PC-3 (cell line): ENCODE measurements around the gene C19orf81. TPM values are rescaled to one million over a fixed set of nuclear protein-coding genes. Genes with fewer than 3 reads are reported as not detected.
A peak's percentile ranks its signal among the peaks of the same experiment; 100 is the strongest.

Experiments
- ATAC-seq: fragments of 200-7000 bp; cut with Tn5 transposase; 2 replicates; pipeline ENCODE4 v1.9.1; 2020; ENCODE audit warnings: mild to moderate bottlenecking, moderate library complexity
- BruUV-seq: library from RNA; stranded (reverse); fragments of 400-500 nt; replicated peaks from 2 replicates; lab custom pipeline; 2021; lab: Mats Ljungman, UMichigan
- CTCF ChIA-PET: fragments of 300-600 bp; sonication (Branson Sonifier 250); formaldehyde crosslinking; loops from one replicate; lab custom pipeline; 2022; ENCODE audit warnings: antibody characterized with exemption; lab: Charles Lee
- POLR2A ChIA-PET: fragments of 300-600 bp; sonication (Branson Sonifier 250); formaldehyde crosslinking; loops from one replicate; lab custom pipeline; 2022; ENCODE audit warnings: antibody characterized with exemption; ENCODE audit not compliant: unreplicated experiment; lab: Charles Lee
- DNase-seq: peaks from one replicate; pipeline ENCODE4 v3.0.0-alpha.2; 2015
- H2AFZ ChIP-seq: fragments of 300-600 bp; sonication (generic); 2 replicates; pipeline ENCODE4 v1.6.0; 2016; ENCODE audit warnings: antibody characterized with exemption, low read length
- H3F3A ChIP-seq: fragments of 300-600 bp; sonication (generic); one replicate; pipeline ENCODE4 v1.6.0; 2017; ENCODE audit warnings: antibody characterized with exemption, low read length, control low read depth, mild to moderate bottlenecking; ENCODE audit not compliant: unreplicated experiment
- H3K27ac ChIP-seq: fragments of 300-600 bp; sonication (generic); 2 replicates; pipeline ENCODE4 v1.5.1; 2016; ENCODE audit warnings: mild to moderate bottlenecking, low read length
- H3K27me3 ChIP-seq: fragments of 300-600 bp; sonication (generic); 2 replicates; pipeline ENCODE4 v1.6.1; 2016; ENCODE audit warnings: low read length, mixed read lengths
- H3K36me3 ChIP-seq: fragments of 300-600 bp; sonication (generic); 2 replicates; pipeline ENCODE4 v1.6.1; 2016; ENCODE audit warnings: low read depth, mixed run types, low read length, mixed read lengths
- H3K4me1 ChIP-seq: fragments of 300-600 bp; sonication (generic); 2 replicates; pipeline ENCODE4 v1.5.1; 2016; ENCODE audit warnings: low read length; ENCODE audit not compliant: insufficient read depth
- H3K4me2 ChIP-seq: fragments of 300-600 bp; sonication (generic); 2 replicates; pipeline ENCODE4 v1.6.0; 2016; ENCODE audit warnings: low read length
- H3K4me3 ChIP-seq: fragments of 300-600 bp; sonication (generic); 2 replicates; pipeline ENCODE4 v1.5.1; 2016; ENCODE audit warnings: mild to moderate bottlenecking, low read length, mixed read lengths
- H3K79me2 ChIP-seq: fragments of 300-600 bp; sonication (generic); 2 replicates; pipeline ENCODE4 v1.6.1; 2017; ENCODE audit warnings: low read length, mixed read lengths
- H3K9ac ChIP-seq: fragments of 300-600 bp; sonication (generic); 2 replicates; pipeline ENCODE4 v1.6.0; 2016; ENCODE audit warnings: mild to moderate bottlenecking, low read length
- H3K9me2 ChIP-seq: fragments of 300-600 bp; sonication (generic); replicated peaks from 2 replicates; pipeline ENCODE4 v1.6.1; 2016; ENCODE audit warnings: mixed run types, low read length, mixed read lengths
- H3K9me3 ChIP-seq: fragments of 300-600 bp; sonication (generic); 2 replicates; pipeline ENCODE4 v1.6.1; 2016; ENCODE audit warnings: low read length, mixed read lengths
- H4K20me1 ChIP-seq: fragments of 300-600 bp; sonication (generic); 2 replicates; pipeline ENCODE4 v1.6.1; 2016; ENCODE audit warnings: low read length, mixed read lengths
- EZH2 ChIP-seq: fragments of 300-600 bp; sonication (generic); IDR thresholded peaks from one replicate; pipeline ENCODE4 v1.6.1; 2017; ENCODE audit warnings: antibody characterized with exemption, mild to moderate bottlenecking, low read length; ENCODE audit not compliant: unreplicated experiment
- EZH2phosphoT487 ChIP-seq: fragments of 300-600 bp; sonication (generic); IDR thresholded peaks from 2 replicates; pipeline ENCODE4 v1.6.1; 2018; ENCODE audit warnings: mild to moderate bottlenecking, antibody characterized with exemption, low read length, borderline replicate concordance
- intact Hi-C: fragments of 100-400 bp; cut with micrococcal nuclease; formaldehyde crosslinking; loops from 2 replicates; pipeline ENCODE4 v1.9.0; 2023
- total RNA-seq: library from RNA; depleted of rRNA; stranded (reverse); fragments of >200 nt; gene quantifications from 2 replicates; pipeline ENCODE4 v1.2.3, GENCODE V29; 2014
- TF ChIP-seq, protein P1 (sequence below): fragments of 300-600 bp; sonication (generic); conservative IDR thresholded peaks from 2 replicates; pipeline ENCODE4 v1.5.1; 2017; ENCODE audit warnings: antibody characterized with exemption, low read depth, mild to moderate bottlenecking, low read length

The C19orf81 gene
- total RNA-seq, 1 experiment from 2014 or later: 5.7 TPM

DNA sequence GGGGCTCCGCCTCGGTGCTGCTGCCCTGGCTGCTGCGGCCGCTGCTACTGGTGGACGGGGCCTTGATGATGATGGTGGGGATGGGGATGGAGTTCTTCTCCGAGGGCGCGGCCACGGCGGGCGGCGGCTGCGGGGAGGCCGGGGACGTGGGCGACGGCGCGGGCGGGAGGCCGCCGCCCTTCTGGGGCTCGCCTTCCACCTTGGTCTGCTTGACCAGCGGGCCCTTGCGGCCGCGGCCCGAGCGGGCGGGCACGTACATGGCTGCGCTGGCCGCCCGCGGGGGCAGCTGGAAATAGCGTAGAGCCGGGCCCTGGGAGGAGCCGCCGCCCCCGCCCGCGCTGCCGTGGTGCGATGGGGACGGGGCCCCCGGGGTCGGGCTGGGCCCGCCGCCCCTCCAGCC, 19.2 kb downstream of the C19orf81 start:
- DNase-seq (no peak), ATAC-seq (no peak)
- Histone ChIP-seq H2AFZ (no peak overlapping the region), H3K79me2 (no peaks in the 10 kb centered on the region), H3K4me1 (no peaks in the 10 kb centered on the region), H3K36me3 (no peaks in the 10 kb centered on the region), H3K4me2 (no peak overlapping the region), H3K27me3 (peaks cover 58% of the 10 kb centered on the region), H3K27ac (no peak overlapping the region), H3K4me3 (no peak overlapping the region), H3F3A (no peaks in the 10 kb centered on the region), H4K20me1 (no peaks in the 10 kb centered on the region), H3K9me2 (no peaks in the 10 kb centered on the region), H3K9ac (no peak overlapping the region), H3K9me3 (no peaks in the 10 kb centered on the region)
- intact Hi-C loops: no loop called here
- no TSS peak for BruUV-seq
- TF ChIP-seq, protein P1, sequence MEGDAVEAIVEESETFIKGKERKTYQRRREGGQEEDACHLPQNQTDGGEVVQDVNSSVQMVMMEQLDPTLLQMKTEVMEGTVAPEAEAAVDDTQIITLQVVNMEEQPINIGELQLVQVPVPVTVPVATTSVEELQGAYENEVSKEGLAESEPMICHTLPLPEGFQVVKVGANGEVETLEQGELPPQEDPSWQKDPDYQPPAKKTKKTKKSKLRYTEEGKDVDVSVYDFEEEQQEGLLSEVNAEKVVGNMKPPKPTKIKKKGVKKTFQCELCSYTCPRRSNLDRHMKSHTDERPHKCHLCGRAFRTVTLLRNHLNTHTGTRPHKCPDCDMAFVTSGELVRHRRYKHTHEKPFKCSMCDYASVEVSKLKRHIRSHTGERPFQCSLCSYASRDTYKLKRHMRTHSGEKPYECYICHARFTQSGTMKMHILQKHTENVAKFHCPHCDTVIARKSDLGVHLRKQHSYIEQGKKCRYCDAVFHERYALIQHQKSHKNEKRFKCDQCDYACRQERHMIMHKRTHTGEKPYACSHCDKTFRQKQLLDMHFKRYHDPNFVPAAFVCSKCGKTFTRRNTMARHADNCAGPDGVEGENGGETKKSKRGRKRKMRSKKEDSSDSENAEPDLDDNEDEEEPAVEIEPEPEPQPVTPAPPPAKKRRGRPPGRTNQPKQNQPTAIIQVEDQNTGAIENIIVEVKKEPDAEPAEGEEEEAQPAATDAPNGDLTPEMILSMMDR: no peak
- TF ChIP-seq EZH2: no peak
- no peak for TF ChIP-seq EZH2phosphoT487
- ChIA-PET POLR2A (no interaction called here), CTCF (no interaction called here)

DNA sequence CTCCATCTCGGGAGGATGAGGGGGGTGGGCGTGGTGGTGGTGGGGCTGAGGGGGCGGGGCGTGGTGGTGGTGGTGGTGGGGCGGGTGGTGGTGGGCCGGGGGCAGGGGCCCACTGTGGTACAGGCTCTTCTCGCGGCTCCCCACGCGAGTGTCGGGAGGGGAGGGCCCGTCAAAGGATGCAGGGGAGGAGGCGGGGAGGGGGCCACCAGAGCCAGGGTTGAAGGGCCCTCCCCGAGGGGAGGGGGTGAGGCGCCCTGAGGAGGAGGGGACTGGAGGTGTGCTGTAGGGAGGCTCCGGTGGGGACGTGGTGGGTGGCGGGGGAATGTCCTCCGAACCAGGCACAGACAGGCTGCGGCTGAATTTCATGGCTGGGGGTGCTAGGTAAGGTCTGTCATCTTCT, 19.6 kb downstream of the C19orf81 start:
- intact Hi-C loops: loop anchor here (1.0 kb wide), 1 partner anchor 114 kb away; no protein-coding TSS in a partner anchor
- Histone ChIP-seq H3K4me1 (no peaks in the 10 kb centered on the region), H3K9me3 (no peaks in the 10 kb centered on the region), H3K27me3 (peaks cover 59% of the 10 kb centered on the region), H3K79me2 (no peaks in the 10 kb centered on the region), H4K20me1 (no peaks in the 10 kb centered on the region), H3K9ac (no peak overlapping the region), H2AFZ (no peak overlapping the region), H3K36me3 (no peaks in the 10 kb centered on the region), H3F3A (no peaks in the 10 kb centered on the region), H3K27ac (no peak overlapping the region), H3K4me2 (no peak overlapping the region), H3K4me3 (no peak overlapping the region), H3K9me2 (no peaks in the 10 kb centered on the region)
- CTCF ChIA-PET: interaction anchor here (0.6 to 1.2 kb wide), 2 partner anchors 30 to 35 kb away, joined by 3 read pairs; no protein-coding TSS in a partner anchor
- DNase-seq (no peak), ATAC-seq (no peak)
- TF ChIP-seq, protein P1: no peak
- no peak for TF ChIP-seq EZH2phosphoT487
- TF ChIP-seq EZH2: no peak
- POLR2A ChIA-PET: no interaction called here
- no TSS peak for BruUV-seq

- no peak overlapping the region for H3K27ac ChIP-seq
- H3K36me3 ChIP-seq: no peaks in the 10 kb centered on the region
- H3K4me2 ChIP-seq: no peak overlapping the region
- H2AFZ ChIP-seq: no peak overlapping the region
- TF ChIP-seq EZH2phosphoT487 (no peak), EZH2 (peak; percentile 79)
- TF ChIP-seq, protein P1: peak; percentile 97
- H3K9ac ChIP-seq: no peak overlapping the region
- CTCF ChIA-PET: interaction anchor here (0.6 to 1.2 kb wide), 2 partner anchors 29 to 34 kb away, joined by 3 read pairs; no protein-coding TSS in a partner anchor
- peak; percentile 58 for ATAC-seq
- H3K27me3 ChIP-seq: peaks cover 59% of the 10 kb centered on the region
- H3K79me2 ChIP-seq: no peaks in the 10 kb centered on the region
- no peaks in the 10 kb centered on the region for H3K4me1 ChIP-seq
- no peaks in the 10 kb centered on the region for H3F3A ChIP-seq
- no peaks in the 10 kb centered on the region for H3K9me2 ChIP-seq
- H3K9me3 ChIP-seq: no peaks in the 10 kb centered on the region
- DNase-seq: peak; percentile 64
- no peaks in the 10 kb centered on the region for H4K20me1 ChIP-seq
- POLR2A ChIA-PET: no interaction called here
- H3K4me3 ChIP-seq: no peak overlapping the region
- BruUV-seq: no TSS peak
- intact Hi-C loops: loop anchor here (1.0 kb wide), 1 partner anchor 114 kb away; no protein-coding TSS in a partner anchor
Observed at GRCh38 chr19:50669302-50670101, 20.3 kb downstream of the C19orf81 start.
